OCI-LY3 (cell line): Measurements from ENCODE around the gene ITGB1BP1.

Experiments used
- EZH2phosphoT487 ChIP-seq: fragments of 200-600 bp; shearing (Covaris generic); IDR thresholded peaks from 2 replicates; pipeline ENCODE4 v1.6.1; 2018; ENCODE audit warnings: antibody characterized with exemption, mixed run types, low read depth
- TF ChIP-seq, protein P1 (sequence below): fragments of 200-600, 300-600 bp; sonication (generic); IDR thresholded peaks from 2 replicates; pipeline ENCODE4 v1.5.1; 2014; ENCODE audit warnings: antibody characterized with exemption, low read length, low read depth

DNA sequence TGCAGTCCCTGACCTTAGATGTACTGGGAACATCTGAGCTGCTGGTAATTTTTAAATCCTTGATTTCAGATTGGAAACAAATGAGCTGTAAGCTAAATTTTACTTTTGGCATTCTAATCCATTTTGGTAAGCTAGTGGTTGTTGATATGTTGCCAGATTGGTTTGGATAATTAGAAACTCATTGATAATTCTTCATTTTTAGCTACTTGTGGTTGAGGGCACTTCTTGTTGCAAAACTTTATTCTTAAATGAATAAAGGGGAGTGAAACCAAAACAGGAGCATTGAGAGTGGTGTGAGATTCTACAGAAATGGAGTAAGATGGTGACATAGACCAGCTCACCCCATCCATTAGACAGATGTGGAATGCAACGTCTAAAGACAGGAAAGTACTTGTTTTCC, 64.5 kb downstream of the ITGB1BP1 start:
- TF ChIP-seq, protein P1, sequence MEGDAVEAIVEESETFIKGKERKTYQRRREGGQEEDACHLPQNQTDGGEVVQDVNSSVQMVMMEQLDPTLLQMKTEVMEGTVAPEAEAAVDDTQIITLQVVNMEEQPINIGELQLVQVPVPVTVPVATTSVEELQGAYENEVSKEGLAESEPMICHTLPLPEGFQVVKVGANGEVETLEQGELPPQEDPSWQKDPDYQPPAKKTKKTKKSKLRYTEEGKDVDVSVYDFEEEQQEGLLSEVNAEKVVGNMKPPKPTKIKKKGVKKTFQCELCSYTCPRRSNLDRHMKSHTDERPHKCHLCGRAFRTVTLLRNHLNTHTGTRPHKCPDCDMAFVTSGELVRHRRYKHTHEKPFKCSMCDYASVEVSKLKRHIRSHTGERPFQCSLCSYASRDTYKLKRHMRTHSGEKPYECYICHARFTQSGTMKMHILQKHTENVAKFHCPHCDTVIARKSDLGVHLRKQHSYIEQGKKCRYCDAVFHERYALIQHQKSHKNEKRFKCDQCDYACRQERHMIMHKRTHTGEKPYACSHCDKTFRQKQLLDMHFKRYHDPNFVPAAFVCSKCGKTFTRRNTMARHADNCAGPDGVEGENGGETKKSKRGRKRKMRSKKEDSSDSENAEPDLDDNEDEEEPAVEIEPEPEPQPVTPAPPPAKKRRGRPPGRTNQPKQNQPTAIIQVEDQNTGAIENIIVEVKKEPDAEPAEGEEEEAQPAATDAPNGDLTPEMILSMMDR: no peak
- no peak for TF ChIP-seq EZH2phosphoT487
